NCI-H187 treated with DMSO at 0.1 percent for 48 hours (cell line): ENCODE data around the gene MGAT4D.
"Not testable (repeated sequence)": the region's sequence is repeated elsewhere in the genome, so short reads cannot be mapped to it uniquely, and the experiment has no call there.

Experiments
- DNase-seq: peaks from one replicate; lab custom pipeline; 2025; lab: John Stamatoyannopoulos, UW

MGAT4D gene

DNA sequence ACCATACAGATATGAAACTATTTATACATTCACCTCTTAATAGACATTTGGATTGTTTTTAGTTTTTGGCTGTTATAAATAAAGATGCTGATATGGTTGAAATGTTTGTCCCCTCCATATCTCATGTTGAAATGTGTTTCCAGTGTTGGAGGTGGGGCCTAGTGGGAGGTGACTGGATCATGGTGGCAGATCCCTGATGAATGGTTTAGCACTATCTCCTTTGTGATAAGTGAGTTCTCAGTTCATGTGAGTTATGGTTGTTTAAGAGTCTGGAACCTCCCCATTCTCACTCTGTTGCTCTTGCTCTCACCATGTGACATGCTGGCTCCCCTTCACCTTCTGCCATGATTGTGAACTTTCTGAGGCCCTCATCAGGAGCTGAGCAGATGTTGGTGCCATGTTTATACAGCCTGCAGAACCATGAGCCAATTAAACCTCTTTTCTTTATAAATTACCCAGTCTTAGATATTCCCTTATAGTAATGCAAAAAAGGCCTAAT is 58.4 kb downstream of the MGAT4D start:
- DNase-seq, result no peak

GRCh38 chr4:140427919-140428471 is 70.1 kb downstream of the MGAT4D start:
- DNase-seq, result no peak

DNA sequence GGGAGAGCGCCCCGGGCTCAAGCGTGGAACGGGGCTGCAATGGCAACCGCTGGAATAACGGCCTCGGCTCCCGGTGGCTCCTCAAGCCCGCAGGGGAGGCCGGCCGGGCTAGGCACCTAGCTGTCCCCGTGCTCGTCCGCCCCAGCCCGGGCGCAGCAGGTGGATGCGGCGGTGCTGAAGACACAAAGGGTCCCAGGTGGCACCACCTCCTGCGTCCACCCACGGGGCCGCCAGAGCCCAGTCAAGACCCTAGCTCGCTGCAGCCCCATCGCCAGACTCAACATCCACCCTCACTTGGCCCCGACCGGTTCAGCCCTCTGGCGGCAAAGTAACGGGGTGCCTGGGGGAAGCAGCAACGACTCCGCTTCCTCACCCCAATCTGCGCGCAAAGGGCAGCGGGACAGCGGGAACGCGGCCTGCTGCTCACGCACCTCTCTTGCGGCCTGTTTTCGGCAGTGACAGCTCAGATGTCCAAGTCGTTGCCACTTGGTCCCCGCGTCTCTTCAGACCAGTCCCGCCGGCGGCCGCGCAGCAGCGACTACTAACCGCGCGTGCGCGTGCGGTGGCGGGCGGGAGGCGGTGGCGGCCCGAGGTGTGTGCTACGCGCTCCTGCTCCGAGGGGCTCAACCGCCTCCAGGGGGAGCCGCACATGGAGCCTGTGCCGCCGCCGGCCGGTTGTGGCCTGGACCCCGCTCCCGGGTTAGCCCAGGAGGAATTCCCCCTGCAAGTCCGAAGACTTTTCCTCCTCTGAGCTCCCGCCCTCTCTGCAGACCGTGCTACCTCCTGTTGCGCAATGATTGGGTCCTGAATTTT is 70.8 kb downstream of the MGAT4D start, which contains the start of gene CLGN:
Gene CLGN (minus strand): TSS at position 543 of the 813 bp plus-strand sequence. CDS start 14,570 bp downstream, outside the sequence.
- no peak for DNase-seq

- no peak for DNase-seq
These were observed 71.4 kb downstream of the MGAT4D start for GRCh38 chr4:140426610-140427105.

- no peak for DNase-seq
These were observed 75.0 kb downstream of the MGAT4D start for GRCh38 chr4:140423106-140423505.

GRCh38 chr4:140413130-140413969 is 84.7 kb downstream of the MGAT4D start:
- not testable (repeated sequence) for DNase-seq

DNA sequence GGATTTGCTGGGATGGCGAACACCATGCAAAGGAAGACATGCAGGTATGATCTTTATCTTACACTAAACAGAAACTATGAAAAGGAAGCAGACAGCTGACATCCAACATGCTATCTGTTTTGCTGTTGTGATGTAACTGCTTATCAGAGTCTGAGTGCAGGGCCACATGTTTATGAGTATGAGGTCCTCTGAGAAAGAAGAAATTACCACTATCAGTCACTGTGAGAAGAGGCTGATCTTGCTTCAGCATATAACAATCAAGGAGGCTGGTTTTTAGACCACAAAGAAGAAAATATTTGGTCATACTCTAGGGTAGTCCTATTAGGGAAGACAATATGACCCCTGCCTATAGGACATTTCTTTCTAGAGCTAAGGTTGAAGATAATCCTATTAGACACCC is 89.1 kb downstream of the MGAT4D start:
- no peak for DNase-seq

DNA sequence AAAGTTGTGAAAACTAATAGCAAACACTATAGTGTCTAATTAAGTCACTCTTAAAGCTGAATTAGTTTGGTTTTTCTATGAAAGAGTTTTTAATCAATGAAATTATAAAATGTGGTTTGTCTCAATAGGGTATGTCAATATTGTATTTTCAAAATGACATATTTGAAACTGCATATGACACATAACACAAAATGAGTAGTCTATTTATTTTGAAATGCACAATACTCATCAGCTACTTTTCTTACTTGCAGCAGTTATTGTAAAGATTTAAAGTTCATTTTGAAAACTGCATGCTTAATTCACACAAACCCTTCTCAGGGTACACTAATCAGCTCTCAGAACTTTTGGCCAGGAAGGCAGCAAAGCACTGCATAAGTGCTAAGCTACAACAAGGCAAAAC is 91.8 kb downstream of the MGAT4D start:
- DNase-seq, result no peak

DNA sequence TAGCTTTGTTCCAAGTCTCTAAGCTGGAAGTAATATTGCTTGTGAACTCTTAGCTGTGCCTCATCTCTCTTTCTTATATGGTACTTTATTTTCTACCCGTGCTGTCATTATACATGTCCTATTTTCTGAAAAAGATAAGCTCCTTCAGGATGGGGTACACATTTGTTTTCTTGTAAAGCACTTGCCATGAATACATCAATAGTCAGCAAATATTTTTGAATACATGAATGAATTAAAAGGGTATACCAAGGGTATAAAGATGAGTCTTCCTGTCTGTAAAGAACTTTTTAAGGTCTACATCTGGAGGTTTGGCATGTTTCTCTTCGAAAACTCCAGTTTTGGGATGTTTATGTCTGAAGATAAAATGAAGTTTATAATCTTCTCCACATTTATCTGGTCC is 98.0 kb downstream of the MGAT4D start:
- DNase-seq, result no peak

- no peak for DNase-seq
These were observed 102.4 kb downstream of the MGAT4D start for GRCh38 chr4:140395668-140396067.
